DMS153 treated with DMSO at 0.1 percent for 48 hours (cell line): ENCODE data around the gene DDX49.
"Not testable (repeated sequence)": the region's sequence is repeated elsewhere in the genome, so short reads cannot be mapped to it uniquely, and the experiment has no call there.

ENCODE experiments used
- DNase-seq: peaks from one replicate; lab custom pipeline; 2025; ENCODE audit not compliant: unreplicated experiment; lab: John Stamatoyannopoulos, UW

DDX49 gene

GRCh38 chr19:18895038-18895823 is 24.3 kb upstream of the DDX49 start:
- DNase-seq, result no peak

DNA sequence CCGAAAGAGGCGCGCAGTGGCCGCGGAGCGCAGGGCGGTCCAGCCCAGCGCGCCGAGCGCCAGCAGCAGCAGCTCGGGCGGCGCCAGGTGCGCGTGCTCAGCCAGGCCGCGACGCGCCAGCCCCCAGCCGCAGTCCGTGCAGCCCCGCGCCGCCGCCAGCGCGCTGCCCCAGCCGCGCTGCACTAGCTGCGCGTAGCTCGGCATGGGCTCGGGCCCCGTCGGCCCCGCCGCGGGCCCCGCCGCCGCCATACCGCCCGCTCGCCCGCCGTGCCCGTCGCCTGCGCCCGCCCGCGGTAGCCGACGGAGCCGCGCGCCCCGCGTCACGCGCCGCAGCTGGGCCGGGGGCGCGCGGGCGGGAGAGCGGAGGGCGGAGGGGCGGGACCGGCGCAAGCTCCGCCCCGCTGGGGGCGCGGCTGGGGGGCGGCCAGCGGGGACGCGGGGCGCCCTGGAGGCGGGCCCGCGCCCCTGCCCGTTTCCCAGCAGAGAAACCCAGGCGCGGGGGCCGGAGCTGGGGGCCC is 23.6 kb upstream of the DDX49 start, which contains the start of gene CERS1:
Gene CERS1 (minus strand): TSS at position 335 of the 518 bp plus-strand sequence. CDS start 86 bp downstream, at position 249.
- no peak for DNase-seq

DNA sequence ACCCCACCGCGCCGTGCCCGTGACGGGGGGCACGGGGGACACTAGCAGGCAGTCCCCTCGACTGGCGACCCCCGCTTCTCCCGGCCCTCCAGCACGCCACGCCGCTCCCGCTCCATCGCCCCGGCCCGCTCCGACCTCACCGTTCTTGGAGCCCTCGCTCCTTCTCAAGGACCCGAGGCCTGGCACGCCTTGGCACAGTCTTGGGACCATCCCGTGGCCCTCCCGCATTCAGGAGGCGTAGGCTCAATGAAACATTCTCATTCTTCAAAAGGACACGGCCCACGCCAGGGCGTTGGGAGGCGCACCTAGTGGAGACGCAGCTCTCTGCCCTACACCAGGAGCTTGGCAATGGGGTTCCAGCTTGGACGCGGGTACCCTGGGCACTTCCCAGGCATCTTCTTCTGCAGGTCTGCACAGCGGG is 23.1 kb upstream of the DDX49 start:
- DNase-seq, result no peak

DNA sequence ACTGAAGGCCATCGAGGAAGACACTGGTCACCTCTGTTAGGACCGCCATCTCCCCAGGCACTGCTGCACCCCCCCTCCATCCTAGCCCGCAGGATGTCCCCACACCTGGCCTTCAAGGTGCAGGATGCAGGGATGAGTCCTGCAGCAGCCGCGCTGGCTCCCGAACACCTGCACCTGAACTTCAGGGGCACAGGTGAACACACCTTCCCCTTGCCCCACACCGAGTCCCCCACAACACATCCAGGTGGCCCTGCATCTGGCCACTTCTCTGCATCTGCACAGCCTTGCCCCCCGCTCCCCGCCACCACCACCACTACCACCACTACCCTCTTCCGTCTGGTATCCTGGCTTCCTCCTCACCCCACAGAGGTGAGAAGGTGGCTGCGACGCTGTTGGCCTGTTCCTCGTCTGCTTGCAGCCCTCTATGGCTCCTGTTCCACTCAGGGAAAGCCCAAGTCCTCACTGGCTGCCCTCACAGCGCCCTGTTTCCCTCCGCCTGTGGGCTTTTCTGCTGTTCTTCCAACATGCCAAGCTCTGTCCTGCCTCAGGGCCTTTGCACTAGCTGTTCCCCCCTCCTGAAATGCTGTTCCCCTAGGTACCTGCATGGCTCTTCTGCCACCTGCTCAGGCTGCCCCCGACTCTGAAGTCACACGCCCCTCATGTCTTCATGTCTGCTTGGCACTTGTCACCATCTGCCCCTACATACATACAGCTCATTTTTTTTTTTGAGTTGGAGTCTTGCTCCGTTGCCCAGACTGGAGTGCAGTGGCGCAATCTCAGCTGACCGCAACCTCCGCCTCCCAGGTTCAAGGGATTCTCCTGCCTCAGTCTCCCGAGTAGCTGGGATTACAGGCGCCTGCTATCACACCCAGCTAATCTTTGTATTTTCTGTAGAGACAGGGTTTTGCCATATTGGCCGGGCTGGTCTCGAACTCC is 22.2 kb upstream of the DDX49 start:
- DNase-seq, result no peak

- no peak for DNase-seq
Observed at GRCh38 chr19:18898081-18898606, 21.4 kb upstream of the DDX49 start.

GRCh38 chr19:18898607-18899408 is 20.7 kb upstream of the DDX49 start:
- no peak for DNase-seq

DNA sequence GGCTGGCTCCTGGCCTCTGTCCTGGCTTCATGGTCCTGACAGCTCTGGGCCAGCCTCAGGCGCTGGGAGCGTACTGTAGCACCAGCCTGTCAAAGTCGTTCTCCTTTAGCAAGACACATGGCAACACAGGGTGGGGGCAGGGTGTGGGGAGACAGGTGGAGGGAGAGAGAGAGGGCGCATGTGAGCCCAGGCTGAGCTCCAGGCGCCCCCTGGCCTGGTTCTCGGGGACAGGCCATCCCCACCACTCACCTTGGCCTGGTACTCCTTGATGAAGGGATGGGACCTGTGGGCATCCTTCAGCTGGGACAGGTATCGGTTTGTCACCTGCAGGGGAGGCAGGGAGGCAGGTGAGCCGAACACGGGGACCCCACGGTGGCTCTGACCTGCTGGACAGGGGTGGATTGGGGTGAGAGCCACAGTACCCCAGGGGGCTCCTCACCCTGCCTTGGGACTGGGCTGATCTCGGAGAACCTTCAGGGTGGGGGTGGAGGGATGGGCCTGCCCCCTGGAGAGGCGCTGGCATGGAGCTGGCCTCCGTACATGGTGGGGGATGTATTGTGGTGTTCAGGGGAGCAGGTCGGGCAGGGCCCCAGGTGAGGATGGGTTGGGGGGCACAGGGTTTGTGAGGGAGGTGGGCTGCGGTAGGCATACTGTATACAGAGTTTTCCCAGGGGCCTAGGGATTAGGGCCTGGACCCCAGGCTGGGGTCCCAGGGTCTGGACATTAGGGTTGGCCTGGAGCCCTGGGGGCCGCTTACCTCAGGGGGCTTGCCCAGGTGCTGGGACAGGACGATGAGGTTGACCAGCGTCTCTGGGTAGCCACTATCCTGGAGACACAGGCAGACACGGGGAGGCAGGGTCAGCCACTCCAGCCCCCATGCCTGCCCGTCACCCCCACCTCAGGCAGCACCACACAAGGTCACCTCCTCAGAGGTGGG is 19.6 kb upstream of the DDX49 start:
- DNase-seq, result no peak

DNA sequence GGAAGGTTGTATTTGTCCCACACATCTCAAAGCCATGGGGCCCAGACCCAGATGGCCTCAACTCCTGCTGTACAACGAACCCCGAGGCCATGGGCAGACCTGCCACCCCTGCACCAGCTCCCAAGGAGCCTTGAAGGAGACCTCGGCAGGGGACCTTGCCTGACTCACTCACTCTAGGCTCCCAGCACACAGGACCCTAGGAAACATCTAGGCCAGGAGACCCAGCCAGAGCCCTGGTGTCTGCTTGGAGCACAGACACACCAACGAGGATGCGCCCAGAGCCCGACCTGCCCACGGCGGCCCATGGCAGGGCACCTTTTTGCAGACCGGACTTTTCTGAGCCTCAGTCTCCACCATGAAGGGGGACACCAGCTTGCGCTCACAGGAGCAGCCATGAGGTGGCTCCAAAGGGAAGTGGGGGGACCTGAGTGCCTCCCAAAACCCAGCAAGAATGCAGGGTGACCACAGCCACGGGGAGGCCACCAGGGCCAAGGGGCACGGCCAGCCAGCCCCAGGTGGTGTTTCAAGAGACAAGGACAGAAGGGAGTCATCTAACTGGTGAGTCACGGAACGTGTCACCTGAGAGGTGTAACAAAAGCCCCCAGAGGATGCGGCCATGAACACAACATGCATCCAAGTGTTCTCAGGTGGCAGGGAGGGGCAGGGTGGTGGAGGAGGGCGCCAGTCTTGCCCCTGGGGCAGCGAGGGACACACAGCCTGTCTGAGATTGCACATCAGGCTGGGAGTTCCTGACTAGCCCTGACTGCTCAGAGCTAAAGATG is 18.6 kb upstream of the DDX49 start:
- DNase-seq, result no peak

DNA sequence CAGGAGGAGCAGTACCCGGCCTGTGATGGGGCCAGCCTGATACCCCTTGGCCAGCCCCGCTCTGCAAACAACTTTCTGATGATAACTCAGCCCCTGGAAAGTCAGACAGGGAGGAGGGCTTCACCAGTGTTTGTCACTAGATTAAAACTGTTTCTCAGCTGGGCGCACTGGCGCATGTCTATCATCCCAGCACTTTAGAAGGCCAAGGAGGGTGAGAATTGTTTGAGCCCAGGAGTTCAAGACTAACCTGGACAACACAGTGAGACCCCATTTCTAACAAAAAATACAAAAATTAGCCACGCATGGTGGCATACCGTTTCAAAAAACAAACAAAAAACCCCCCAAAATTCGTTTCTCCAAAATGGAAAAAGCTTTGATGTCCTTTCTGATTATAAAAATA is 18.0 kb upstream of the DDX49 start:
- no peak for DNase-seq

DNA sequence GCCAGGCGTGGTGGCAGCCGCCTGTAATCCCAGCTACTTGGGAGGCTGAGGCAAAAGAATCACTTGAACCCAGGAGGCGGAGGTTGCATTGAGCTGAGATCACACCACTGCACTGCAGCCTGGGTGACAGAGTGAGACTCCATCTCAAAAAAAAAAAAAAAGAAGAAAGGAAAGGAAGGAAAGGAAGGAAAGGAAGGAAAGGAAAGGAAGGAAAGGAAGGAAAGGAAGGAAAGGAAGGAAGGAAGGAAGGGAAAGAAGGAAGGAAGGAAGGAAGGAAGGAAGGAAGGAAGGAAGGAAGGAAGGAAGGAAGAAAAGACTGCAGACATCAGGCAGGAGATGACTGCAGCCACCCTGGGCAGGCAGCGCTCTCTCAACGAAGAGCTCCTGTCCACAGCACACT is 17.0 kb upstream of the DDX49 start:
- DNase-seq, result not testable (repeated sequence)

GRCh38 chr19:18903156-18904037 is 16.1 kb upstream of the DDX49 start:
- no peak for DNase-seq

GRCh38 chr19:18904334-18905057 is 15.0 kb upstream of the DDX49 start:
- no peak for DNase-seq

GRCh38 chr19:18905058-18905456 is 14.5 kb upstream of the DDX49 start:
- no peak for DNase-seq

GRCh38 chr19:18905513-18906236 is 13.8 kb upstream of the DDX49 start:
- no peak for DNase-seq

- no peak for DNase-seq
Observed at GRCh38 chr19:18906605-18907519, 12.7 kb upstream of the DDX49 start.
